H9 (cell line): ENCODE results near the gene ADRB1. TPM values are rescaled to one million over a fixed set of nuclear protein-coding genes. Genes with fewer than 3 reads are reported as not detected.

Experiments used
- DNase-seq: peaks from one replicate; pipeline ENCODE4 v3.0.0-alpha.2; 2017
- H2AFZ ChIP-seq: one replicate; pipeline ENCODE4 v1.6.1; 2013; ENCODE audit warnings: mild to moderate bottlenecking, low read length, control low read depth, moderate library complexity
- H2AK5ac ChIP-seq: 2 replicates; pipeline ENCODE4 v1.6.1; 2013; ENCODE audit warnings: low read length, control low read depth, mixed read lengths; ENCODE audit not compliant: insufficient read length
- H2BK120ac ChIP-seq: one replicate; pipeline ENCODE4 v1.6.1; 2013; ENCODE audit warnings: low read depth, mild to moderate bottlenecking, low read length, control low read depth, inconsistent platforms; ENCODE audit not compliant: poor library complexity, severe bottlenecking
- H2BK12ac ChIP-seq: 2 replicates; pipeline ENCODE4 v1.6.1; 2013; ENCODE audit warnings: low read length, control low read depth, mixed read lengths, low read depth; ENCODE audit not compliant: insufficient read length
- H2BK15ac ChIP-seq: 2 replicates; pipeline ENCODE4 v1.6.1; 2013; ENCODE audit warnings: low read depth, low read length, control low read depth
- H2BK20ac ChIP-seq: one replicate; pipeline ENCODE4 v1.6.1; 2013; ENCODE audit warnings: low read depth, mild to moderate bottlenecking, low read length, control low read depth, inconsistent platforms; ENCODE audit not compliant: poor library complexity, severe bottlenecking
- H2BK5ac ChIP-seq: 2 replicates; pipeline ENCODE4 v1.6.1; 2013; ENCODE audit warnings: low read length, control low read depth, mixed read lengths; ENCODE audit not compliant: insufficient read length
- H3K14ac ChIP-seq: 2 replicates; pipeline ENCODE4 v1.6.1; 2013; ENCODE audit warnings: low read length, control low read depth; ENCODE audit not compliant: insufficient read depth
- H3K18ac ChIP-seq: 2 replicates; pipeline ENCODE4 v1.6.1; 2013; ENCODE audit warnings: low read depth, mild to moderate bottlenecking, mixed read lengths, low read length, control low read depth; ENCODE audit not compliant: insufficient read length
- H3K23ac ChIP-seq: 2 replicates; pipeline ENCODE4 v1.6.1; 2013; ENCODE audit warnings: low read length, control low read depth, mixed read lengths, low read depth; ENCODE audit not compliant: insufficient read length
- H3K23me2 ChIP-seq: 2 replicates; pipeline ENCODE4 v1.6.1; 2013; ENCODE audit warnings: low read depth, mild to moderate bottlenecking, mixed read lengths, low read length, control low read depth; ENCODE audit not compliant: insufficient read length, poor library complexity, severe bottlenecking
- H3K27ac ChIP-seq: 2 replicates; pipeline ENCODE4 v1.5.1; 2013; ENCODE audit warnings: low read length, control low read depth, mixed read lengths, low read depth; ENCODE audit not compliant: insufficient read length
- H3K27me3 ChIP-seq: 2 replicates; pipeline ENCODE4 v1.6.1; 2013; ENCODE audit warnings: low read length, control low read depth, inconsistent platforms; ENCODE audit not compliant: insufficient read depth
- H3K4ac ChIP-seq: 2 replicates; pipeline ENCODE4 v1.6.1; 2013; ENCODE audit warnings: low read depth, mild to moderate bottlenecking, control low read depth, inconsistent platforms, low read length, moderate library complexity
- H3K4me1 ChIP-seq: 2 replicates; pipeline ENCODE4 v1.6.1; 2013; ENCODE audit warnings: low read length, control low read depth, inconsistent platforms; ENCODE audit not compliant: insufficient read depth
- H3K4me2 ChIP-seq: 2 replicates; pipeline ENCODE4 v1.6.1; 2013; ENCODE audit warnings: low read length, control low read depth, mixed read lengths; ENCODE audit not compliant: insufficient read length, insufficient read depth
- H3K56ac ChIP-seq: 2 replicates; pipeline ENCODE4 v1.6.1; 2013; ENCODE audit warnings: low read depth, mild to moderate bottlenecking, mixed read lengths, low read length, control low read depth; ENCODE audit not compliant: insufficient read length
- H3K79me1 ChIP-seq: 2 replicates; pipeline ENCODE4 v1.6.1; 2013; ENCODE audit warnings: low read depth, mild to moderate bottlenecking, moderate library complexity, low read length, control low read depth, inconsistent platforms; ENCODE audit not compliant: insufficient read depth, poor library complexity, severe bottlenecking
- H3K79me2 ChIP-seq: 2 replicates; pipeline ENCODE4 v1.6.1; 2013; ENCODE audit warnings: low read length, control low read depth, inconsistent platforms; ENCODE audit not compliant: insufficient read depth
- H3K9ac ChIP-seq: 2 replicates; pipeline ENCODE4 v1.6.1; 2013; ENCODE audit warnings: low read length, control low read depth, mixed read lengths; ENCODE audit not compliant: insufficient read length; ENCODE audit errors: extremely low read depth
- H3K9me3 ChIP-seq: one replicate; pipeline ENCODE4 v1.6.1; 2013; ENCODE audit warnings: low read depth, low read length, inconsistent platforms; ENCODE audit not compliant: control insufficient read depth
- H3T11ph ChIP-seq: one replicate; pipeline ENCODE4 v1.6.1; 2013; ENCODE audit warnings: mild to moderate bottlenecking, low read length, control low read depth, inconsistent platforms
- H4K20me1 ChIP-seq: one replicate; pipeline ENCODE4 v1.6.1; 2013; ENCODE audit not compliant: control insufficient read depth, insufficient read length, insufficient read depth
- H4K5ac ChIP-seq: 2 replicates; pipeline ENCODE4 v1.6.1; 2013; ENCODE audit warnings: low read depth, mild to moderate bottlenecking, mixed read lengths, low read length, control low read depth; ENCODE audit not compliant: insufficient read length
- H4K8ac ChIP-seq: replicated peaks from 2 replicates; pipeline ENCODE4 v1.6.1; 2013; ENCODE audit warnings: low read length, control low read depth, mixed read lengths, low read depth; ENCODE audit not compliant: insufficient read length
- H4K91ac ChIP-seq: 2 replicates; pipeline ENCODE4 v1.6.1; 2013; ENCODE audit warnings: low read depth, mild to moderate bottlenecking, moderate library complexity, mixed read lengths, low read length, control low read depth; ENCODE audit not compliant: insufficient read length
- H3K27ac Mint-ChIP-seq, 3 experiments: 2 replicates in 2 of 3; 3 replicates in 1 of 3; pipeline ENCODE4 v1.8.0; 2020 to 2021; ENCODE audit warnings: mixed read lengths in 3 of 3, mild to moderate bottlenecking in 1 of 3, moderate library complexity in 1 of 3
- H3K27me3 Mint-ChIP-seq: 2 replicates; pipeline ENCODE4 v1.8.0; 2021; ENCODE audit warnings: low read depth, mild to moderate bottlenecking, moderate library complexity, mixed read lengths
- H3K36me3 Mint-ChIP-seq, 3 experiments: 2 replicates in 2 of 3; 3 replicates in 1 of 3; pipeline ENCODE4 v1.8.0; 2020 to 2021; ENCODE audit warnings: low read depth in 3 of 3, mixed read lengths in 3 of 3; ENCODE audit not compliant: insufficient read depth in 1 of 3
- H3K4me1 Mint-ChIP-seq, 2 experiments: 2 replicates each; pipeline ENCODE4 v1.8.0; 2020; ENCODE audit warnings: mixed read lengths in 2 of 2
- H3K4me3 Mint-ChIP-seq, 2 experiments: 2 replicates in 1 of 2; 3 replicates in 1 of 2; pipeline ENCODE4 v1.8.0; 2020 to 2021; ENCODE audit warnings: mild to moderate bottlenecking in 2 of 2, mixed read lengths in 2 of 2, moderate library complexity in 1 of 2
- H3K9me3 Mint-ChIP-seq, 2 experiments: 2 replicates in 1 of 2; 3 replicates in 1 of 2; pipeline ENCODE4 v1.8.0; 2020; ENCODE audit warnings: mild to moderate bottlenecking in 2 of 2, mixed read lengths in 2 of 2, moderate library complexity in 1 of 2
- CTCF ChIP-seq: fragments of 200-600 bp; sonication (generic); conservative IDR thresholded peaks from 3 replicates; pipeline ENCODE4 v1.8.0; 2021; ENCODE audit warnings: antibody characterized with exemption, mild to moderate bottlenecking
- WGBS: extraction: QIAGEN DNeasy Blood & Tissue Kit; methylation state at CpG from one replicate; pipeline ENCODE4 v1.1.7; 2013; ENCODE audit warnings: missing lambda C conversion rate, low lambda C conversion rate, mixed read lengths; ENCODE audit not compliant: insufficient read length; ENCODE audit errors: extremely low coverage; 5-methylcytosine and 5-hydroxymethylcytosine counted together
- total RNA-seq: library from RNA; stranded (reverse); gene quantifications from 2 replicates; pipeline ENCODE4 v1.2.1, GENCODE V29; 2021

The ADRB1 gene
- total RNA-seq, 1 experiment from 2014 or later, result 0.13 TPM

GRCh38 chr10:114022766-114023597 lies 20.7 kb upstream of the ADRB1 start:
- no peak overlapping the region for H3K14ac ChIP-seq
- no peak overlapping the region for H2BK12ac ChIP-seq
- peaks cover 0 to 6% of the 10 kb centered on the region in 2 experiments; a peak in 3 of 4 replicates for H3K4me1 Mint-ChIP-seq
- no peak overlapping the region for H3T11ph ChIP-seq
- H3K36me3 Mint-ChIP-seq, result no peaks in the 10 kb centered on the region
- H2BK20ac ChIP-seq, result no peak overlapping the region
- H3K27me3 Mint-ChIP-seq, result peaks cover 8% of the 10 kb centered on the region
- no peak overlapping the region for H3K18ac ChIP-seq
- no peaks in the 10 kb centered on the region for H3K4me1 ChIP-seq
- H4K8ac ChIP-seq, result no peak overlapping the region
- no peak overlapping the region for H2BK15ac ChIP-seq
- H4K20me1 ChIP-seq, result no peaks in the 10 kb centered on the region
- H3K4me3 Mint-ChIP-seq, result no peak overlapping the region
- no peaks in the 10 kb centered on the region for H3K79me2 ChIP-seq
- no CpG with 5 or more reads among the region's 7 CpGs for WGBS
- no peaks in the 10 kb centered on the region for H3K79me1 ChIP-seq
- no peak for DNase-seq
- no peak overlapping the region for H2BK120ac ChIP-seq
- no peak overlapping the region for H3K27ac ChIP-seq
- no peaks in the 10 kb centered on the region for H3K27me3 ChIP-seq
- H3K56ac ChIP-seq, result no peak overlapping the region
- no peak overlapping the region for H3K27ac Mint-ChIP-seq
- H4K5ac ChIP-seq, result no peak overlapping the region
- H3K9me3 ChIP-seq, result no peaks in the 10 kb centered on the region
- no peaks in the 10 kb centered on the region for H3K23me2 ChIP-seq
- no peak overlapping the region for H3K9ac ChIP-seq
- no peaks in the 10 kb centered on the region; a peak in 1 of 5 replicates for H3K9me3 Mint-ChIP-seq
- no peak overlapping the region for H4K91ac ChIP-seq
- TF ChIP-seq CTCF, result no peak
- H3K4ac ChIP-seq, result no peak overlapping the region
- H2AK5ac ChIP-seq, result no peak overlapping the region
- H2BK5ac ChIP-seq, result no peak overlapping the region
- H3K4me2 ChIP-seq, result no peak overlapping the region
- no peak overlapping the region for H3K23ac ChIP-seq
- H2AFZ ChIP-seq, result no peak overlapping the region
